Measurements from ENCODE around the gene DOCK11. TPM values are rescaled to one million over a fixed set of nuclear protein-coding genes. Genes with fewer than 3 reads are reported as not detected.

Gene DOCK11
- total RNA-seq, 1 donor from 2014 or later = 22.1 TPM

- H3K4me3 Mint-ChIP-seq (ENCODE audit: unreplicated experiment) = no peak overlapping the region
- H3K27ac Mint-ChIP-seq (ENCODE audit: unreplicated experiment) = peak overlapping the region; percentile 36
- DNase-seq (ENCODE audit: low spot score) = no peak
- no peaks in the 10 kb centered on the region for H3K27me3 Mint-ChIP-seq (ENCODE audit: low read depth)
- H3K36me3 Mint-ChIP-seq (ENCODE audit: low read depth) = no peaks in the 10 kb centered on the region
- H3K4me1 Mint-ChIP-seq (ENCODE audit: low read depth) = peaks cover 28% of the 10 kb centered on the region
- peaks cover 6% of the 10 kb centered on the region for H3K9me3 Mint-ChIP-seq (ENCODE audit: low read depth)
- TF ChIP-seq CTCF (IDR thresholded peaks at IDR 0.05) = no peak
Observed at GRCh38 chrX:118693843-118694242, 198.2 kb downstream of the DOCK11 start.

GRCh38 chrX:118694638-118695037 is 199.0 kb downstream of the DOCK11 start:
- TF ChIP-seq CTCF (IDR thresholded peaks at IDR 0.05) = no peak
- Mint-ChIP-seq H3K4me1 (ENCODE audit: low read depth) (peaks cover 21% of the 10 kb centered on the region), H3K27me3 (ENCODE audit: low read depth) (no peaks in the 10 kb centered on the region), H3K9me3 (ENCODE audit: low read depth) (peaks cover 6% of the 10 kb centered on the region), H3K4me3 (ENCODE audit: unreplicated experiment) (no peak overlapping the region), H3K27ac (ENCODE audit: unreplicated experiment) (peak overlapping the region; percentile 54), H3K36me3 (ENCODE audit: low read depth) (no peaks in the 10 kb centered on the region)
- no peak for DNase-seq (ENCODE audit: low spot score)

GRCh38 chrX:118698516-118699170 is 203.0 kb downstream of the DOCK11 start:
- H3K9me3 Mint-ChIP-seq (ENCODE audit: low read depth) = peaks cover 5% of the 10 kb centered on the region
- no peak for DNase-seq (ENCODE audit: low spot score)
- no peaks in the 10 kb centered on the region for H3K36me3 Mint-ChIP-seq (ENCODE audit: low read depth)
- peaks cover 20% of the 10 kb centered on the region for H3K4me1 Mint-ChIP-seq (ENCODE audit: low read depth)
- no peaks in the 10 kb centered on the region for H3K27me3 Mint-ChIP-seq (ENCODE audit: low read depth)
- H3K4me3 Mint-ChIP-seq (ENCODE audit: unreplicated experiment) = no peak overlapping the region
- no peak for TF ChIP-seq CTCF (IDR thresholded peaks at IDR 0.05)
- H3K27ac Mint-ChIP-seq (ENCODE audit: unreplicated experiment) = peak overlapping the region; percentile 19

- Mint-ChIP-seq H3K27me3 (ENCODE audit: low read depth) (no peaks in the 10 kb centered on the region), H3K9me3 (ENCODE audit: low read depth) (peaks cover 3% of the 10 kb centered on the region), H3K36me3 (ENCODE audit: low read depth) (no peaks in the 10 kb centered on the region), H3K4me3 (ENCODE audit: unreplicated experiment) (no peak overlapping the region), H3K4me1 (ENCODE audit: low read depth) (peaks cover 10% of the 10 kb centered on the region), H3K27ac (ENCODE audit: unreplicated experiment) (no peak overlapping the region)
- no peak for TF ChIP-seq CTCF (IDR thresholded peaks at IDR 0.05)
- no peak for DNase-seq (ENCODE audit: low spot score)
Observed at GRCh38 chrX:118702741-118703140, 207.1 kb downstream of the DOCK11 start.

- no peak for DNase-seq (ENCODE audit: low spot score)
- H3K9me3 Mint-ChIP-seq (ENCODE audit: low read depth) = peaks cover 7% of the 10 kb centered on the region
- H3K27ac Mint-ChIP-seq (ENCODE audit: unreplicated experiment) = no peak overlapping the region
- H3K4me1 Mint-ChIP-seq (ENCODE audit: low read depth) = peaks cover 10% of the 10 kb centered on the region
- H3K27me3 Mint-ChIP-seq (ENCODE audit: low read depth) = no peaks in the 10 kb centered on the region
- no peak for TF ChIP-seq CTCF (IDR thresholded peaks at IDR 0.05)
- H3K36me3 Mint-ChIP-seq (ENCODE audit: low read depth) = no peaks in the 10 kb centered on the region
- no peak overlapping the region for H3K4me3 Mint-ChIP-seq (ENCODE audit: unreplicated experiment)
Observed at GRCh38 chrX:118706681-118707080, 211.1 kb downstream of the DOCK11 start.
